ENCODE data around the gene HK3.

DNA sequence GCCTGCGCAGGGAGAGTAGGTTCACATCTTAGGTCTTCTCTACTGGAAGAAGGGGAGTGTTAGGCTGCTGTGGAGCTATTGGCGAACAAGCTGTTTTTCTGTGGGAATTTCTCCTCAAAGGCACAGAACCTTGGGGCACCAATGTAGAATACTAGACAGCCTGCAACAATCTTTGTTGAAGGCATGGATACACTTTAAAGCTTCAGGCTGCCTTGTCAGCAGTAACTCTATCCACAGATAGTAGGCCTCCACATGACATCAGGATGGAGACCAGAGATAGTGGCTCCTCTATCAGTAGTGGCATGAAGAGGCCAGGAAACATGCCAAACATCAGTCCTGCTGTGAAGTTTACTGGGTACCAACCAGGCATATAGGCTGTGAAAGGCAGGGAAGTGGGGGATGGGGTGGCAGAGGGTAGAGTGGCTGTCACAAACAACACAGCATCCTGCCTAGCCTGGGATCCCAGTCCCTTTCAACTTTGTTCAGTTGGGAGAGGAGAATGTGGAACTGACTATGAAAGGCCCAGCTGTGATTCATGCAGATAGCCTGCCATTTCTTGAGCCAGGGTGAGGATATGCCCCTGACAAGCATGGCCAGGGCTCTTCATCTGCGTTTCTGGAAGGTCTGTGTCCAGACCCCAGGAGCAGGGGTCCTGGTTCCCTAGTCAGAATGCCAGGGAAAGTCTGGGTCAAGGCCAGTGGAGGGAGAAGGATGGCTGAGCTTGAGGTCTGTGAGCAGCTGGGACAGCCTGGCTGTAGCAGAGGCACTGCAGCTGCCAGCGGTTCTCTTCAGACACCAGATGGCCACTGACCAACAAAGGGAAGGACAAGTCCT lies 1.0 kb upstream of the HK3 start:
- TF ChIP-seq, protein P1, sequence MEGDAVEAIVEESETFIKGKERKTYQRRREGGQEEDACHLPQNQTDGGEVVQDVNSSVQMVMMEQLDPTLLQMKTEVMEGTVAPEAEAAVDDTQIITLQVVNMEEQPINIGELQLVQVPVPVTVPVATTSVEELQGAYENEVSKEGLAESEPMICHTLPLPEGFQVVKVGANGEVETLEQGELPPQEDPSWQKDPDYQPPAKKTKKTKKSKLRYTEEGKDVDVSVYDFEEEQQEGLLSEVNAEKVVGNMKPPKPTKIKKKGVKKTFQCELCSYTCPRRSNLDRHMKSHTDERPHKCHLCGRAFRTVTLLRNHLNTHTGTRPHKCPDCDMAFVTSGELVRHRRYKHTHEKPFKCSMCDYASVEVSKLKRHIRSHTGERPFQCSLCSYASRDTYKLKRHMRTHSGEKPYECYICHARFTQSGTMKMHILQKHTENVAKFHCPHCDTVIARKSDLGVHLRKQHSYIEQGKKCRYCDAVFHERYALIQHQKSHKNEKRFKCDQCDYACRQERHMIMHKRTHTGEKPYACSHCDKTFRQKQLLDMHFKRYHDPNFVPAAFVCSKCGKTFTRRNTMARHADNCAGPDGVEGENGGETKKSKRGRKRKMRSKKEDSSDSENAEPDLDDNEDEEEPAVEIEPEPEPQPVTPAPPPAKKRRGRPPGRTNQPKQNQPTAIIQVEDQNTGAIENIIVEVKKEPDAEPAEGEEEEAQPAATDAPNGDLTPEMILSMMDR (conservative IDR thresholded peaks at IDR 0.05; ENCODE audit: low read depth in 2 of 2) = no peak
- TF ChIP-seq CREB1 (CRISPR knock-in tag; IDR thresholded peaks at IDR 0.05; ENCODE audit: low read depth) = no peak
- TF ChIP-seq, protein P2, sequence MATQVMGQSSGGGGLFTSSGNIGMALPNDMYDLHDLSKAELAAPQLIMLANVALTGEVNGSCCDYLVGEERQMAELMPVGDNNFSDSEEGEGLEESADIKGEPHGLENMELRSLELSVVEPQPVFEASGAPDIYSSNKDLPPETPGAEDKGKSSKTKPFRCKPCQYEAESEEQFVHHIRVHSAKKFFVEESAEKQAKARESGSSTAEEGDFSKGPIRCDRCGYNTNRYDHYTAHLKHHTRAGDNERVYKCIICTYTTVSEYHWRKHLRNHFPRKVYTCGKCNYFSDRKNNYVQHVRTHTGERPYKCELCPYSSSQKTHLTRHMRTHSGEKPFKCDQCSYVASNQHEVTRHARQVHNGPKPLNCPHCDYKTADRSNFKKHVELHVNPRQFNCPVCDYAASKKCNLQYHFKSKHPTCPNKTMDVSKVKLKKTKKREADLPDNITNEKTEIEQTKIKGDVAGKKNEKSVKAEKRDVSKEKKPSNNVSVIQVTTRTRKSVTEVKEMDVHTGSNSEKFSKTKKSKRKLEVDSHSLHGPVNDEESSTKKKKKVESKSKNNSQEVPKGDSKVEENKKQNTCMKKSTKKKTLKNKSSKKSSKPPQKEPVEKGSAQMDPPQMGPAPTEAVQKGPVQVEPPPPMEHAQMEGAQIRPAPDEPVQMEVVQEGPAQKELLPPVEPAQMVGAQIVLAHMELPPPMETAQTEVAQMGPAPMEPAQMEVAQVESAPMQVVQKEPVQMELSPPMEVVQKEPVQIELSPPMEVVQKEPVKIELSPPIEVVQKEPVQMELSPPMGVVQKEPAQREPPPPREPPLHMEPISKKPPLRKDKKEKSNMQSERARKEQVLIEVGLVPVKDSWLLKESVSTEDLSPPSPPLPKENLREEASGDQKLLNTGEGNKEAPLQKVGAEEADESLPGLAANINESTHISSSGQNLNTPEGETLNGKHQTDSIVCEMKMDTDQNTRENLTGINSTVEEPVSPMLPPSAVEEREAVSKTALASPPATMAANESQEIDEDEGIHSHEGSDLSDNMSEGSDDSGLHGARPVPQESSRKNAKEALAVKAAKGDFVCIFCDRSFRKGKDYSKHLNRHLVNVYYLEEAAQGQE (IDR thresholded peaks at IDR 0.05; ENCODE audit: unreplicated experiment) = no peak
- TF ChIP-seq EZH2 (IDR thresholded peaks at IDR 0.05; ENCODE audit: low read depth, unreplicated experiment) = no peak
- TF ChIP-seq POLR2AphosphoS5 (IDR thresholded peaks at IDR 0.05; ENCODE audit: low read depth) = no peak
